Measurements from ENCODE around the gene LCP2.
"Not testable (repeated sequence)": the region's sequence is repeated elsewhere in the genome, so short reads cannot be mapped to it uniquely, and the experiment has no call there.

The LCP2 gene

GRCh38 chr5:170262061-170263045 lies 35.2 kb downstream of the LCP2 start:
- Histone ChIP-seq H3K9ac (ENCODE audit: low read length) (no peak overlapping the region), H3K27me3 (ENCODE audit: control insufficient read depth, insufficient read depth, low read length) (no peaks in the 10 kb centered on the region), H3K36me3 (ENCODE audit: control insufficient read depth, insufficient read depth, low read length) (no peaks in the 10 kb centered on the region), H3K4me1 (ENCODE audit: control insufficient read depth, insufficient read depth, low read length) (no peaks in the 10 kb centered on the region), H3K27ac (ENCODE audit: low read depth, low read length) (no peak overlapping the region), H3K4me3 (ENCODE audit: low read length) (no peak overlapping the region)

GRCh38 chr5:170261528-170262043 lies 36.0 kb downstream of the LCP2 start:
- no peak overlapping the region for H3K27ac ChIP-seq (ENCODE audit: low read depth, low read length)

GRCh38 chr5:170257370-170257769 lies 40.2 kb downstream of the LCP2 start:
- no peaks in the 10 kb centered on the region for H3K36me3 ChIP-seq (ENCODE audit: control insufficient read depth, insufficient read depth, low read length)

More at GRCh38 chr5:170261528-170262043, 36.0 kb downstream of the LCP2 start:
- Histone ChIP-seq H3K9ac (ENCODE audit: low read length) (no peak overlapping the region), H3K27me3 (ENCODE audit: control insufficient read depth, insufficient read depth, low read length) (no peaks in the 10 kb centered on the region), H3K4me1 (ENCODE audit: control insufficient read depth, insufficient read depth, low read length) (no peaks in the 10 kb centered on the region), H3K4me3 (ENCODE audit: low read length) (no peak overlapping the region), H3K36me3 (ENCODE audit: control insufficient read depth, insufficient read depth, low read length) (no peaks in the 10 kb centered on the region)

DNA sequence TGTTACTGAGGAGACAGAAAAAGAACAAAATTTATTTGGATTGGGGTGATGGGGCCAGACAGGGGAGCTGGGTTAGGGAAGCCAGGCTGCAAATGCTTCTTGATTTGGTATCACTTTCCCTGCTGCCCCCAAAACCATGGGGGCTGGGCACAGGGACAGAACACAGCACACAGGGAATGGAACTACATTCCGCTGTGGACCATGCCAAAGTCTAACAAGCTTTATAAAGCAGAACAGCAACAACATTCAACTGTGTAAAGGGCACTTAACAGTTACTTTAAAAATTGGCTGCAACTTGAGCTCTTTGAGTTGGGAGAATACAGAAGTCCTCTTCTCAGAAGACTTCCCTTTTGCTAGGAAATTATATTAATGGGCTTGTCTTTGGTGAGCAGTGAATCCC lies 41.0 kb downstream of the LCP2 start:
- Histone ChIP-seq H3K36me3 (ENCODE audit: control insufficient read depth, insufficient read depth, low read length) (no peaks in the 10 kb centered on the region), H3K27me3 (ENCODE audit: control insufficient read depth, insufficient read depth, low read length) (no peaks in the 10 kb centered on the region), H3K4me1 (ENCODE audit: control insufficient read depth, insufficient read depth, low read length) (no peaks in the 10 kb centered on the region), H3K27ac (ENCODE audit: low read depth, low read length) (no peak overlapping the region), H3K9ac (ENCODE audit: low read length) (no peak overlapping the region), H3K4me3 (ENCODE audit: low read length) (no peak overlapping the region)

More at GRCh38 chr5:170257370-170257769, 40.2 kb downstream of the LCP2 start:
- no peak overlapping the region for H3K9ac ChIP-seq (ENCODE audit: low read length)
- no peak overlapping the region for H3K27ac ChIP-seq (ENCODE audit: low read depth, low read length)
- no peaks in the 10 kb centered on the region for H3K4me1 ChIP-seq (ENCODE audit: control insufficient read depth, insufficient read depth, low read length)
- no peak overlapping the region for H3K4me3 ChIP-seq (ENCODE audit: low read length)
- H3K27me3 ChIP-seq (ENCODE audit: control insufficient read depth, insufficient read depth, low read length), result no peaks in the 10 kb centered on the region

GRCh38 chr5:170254056-170254455 lies 43.5 kb downstream of the LCP2 start:
- no peaks in the 10 kb centered on the region for H3K4me1 ChIP-seq (ENCODE audit: control insufficient read depth, insufficient read depth, low read length)
- no peaks in the 10 kb centered on the region for H3K27me3 ChIP-seq (ENCODE audit: control insufficient read depth, insufficient read depth, low read length)
- no peak overlapping the region for H3K4me3 ChIP-seq (ENCODE audit: low read length)
- no peaks in the 10 kb centered on the region for H3K36me3 ChIP-seq (ENCODE audit: control insufficient read depth, insufficient read depth, low read length)
- no peak overlapping the region for H3K9ac ChIP-seq (ENCODE audit: low read length)
- H3K27ac ChIP-seq (ENCODE audit: low read depth, low read length), result no peak overlapping the region

DNA sequence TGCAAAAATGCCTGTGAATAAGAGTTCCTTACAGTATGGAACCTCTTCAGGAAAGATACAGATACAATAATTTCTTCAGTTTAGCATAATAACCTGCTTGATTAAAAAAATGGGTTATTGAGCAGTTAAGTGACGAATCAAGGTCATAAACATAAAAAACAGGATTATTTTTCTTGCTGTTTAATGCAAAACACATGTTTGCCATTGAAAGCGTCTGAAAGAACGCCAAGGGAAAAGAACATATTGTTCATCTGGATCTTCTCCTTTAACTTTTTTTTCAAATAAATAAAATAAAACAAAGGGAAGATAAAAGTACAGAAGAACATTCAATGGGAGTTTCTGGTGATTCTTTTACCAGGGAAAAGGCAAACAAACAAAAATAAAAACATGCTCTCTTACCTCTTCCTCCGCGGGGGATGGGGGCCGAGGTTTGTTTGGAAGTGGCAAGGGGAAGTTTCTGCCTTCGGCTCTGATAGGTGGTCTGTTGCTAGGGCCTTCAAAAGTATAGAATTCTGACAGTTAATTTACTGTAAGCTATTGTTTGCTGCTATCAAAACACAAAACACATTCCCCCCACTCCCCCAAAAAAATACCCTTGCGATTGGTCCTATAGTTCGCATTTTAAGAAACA lies 44.7 kb downstream of the LCP2 start:
- H3K27me3 ChIP-seq (ENCODE audit: control insufficient read depth, insufficient read depth, low read length), result no peaks in the 10 kb centered on the region
- no peak overlapping the region for H3K27ac ChIP-seq (ENCODE audit: low read depth, low read length)
- no peaks in the 10 kb centered on the region for H3K36me3 ChIP-seq (ENCODE audit: control insufficient read depth, insufficient read depth, low read length)
- H3K4me1 ChIP-seq (ENCODE audit: control insufficient read depth, insufficient read depth, low read length), result no peaks in the 10 kb centered on the region
- no peak overlapping the region for H3K4me3 ChIP-seq (ENCODE audit: low read length)
- H3K9ac ChIP-seq (ENCODE audit: low read length), result no peak overlapping the region

- Histone ChIP-seq H3K27me3 (ENCODE audit: control insufficient read depth, insufficient read depth, low read length) (no peaks in the 10 kb centered on the region), H3K4me1 (ENCODE audit: control insufficient read depth, insufficient read depth, low read length) (no peaks in the 10 kb centered on the region), H3K9ac (ENCODE audit: low read length) (no peak overlapping the region), H3K4me3 (ENCODE audit: low read length) (no peak overlapping the region), H3K36me3 (ENCODE audit: control insufficient read depth, insufficient read depth, low read length) (no peaks in the 10 kb centered on the region), H3K27ac (ENCODE audit: low read depth, low read length) (no peak overlapping the region)
Observed at GRCh38 chr5:170252109-170252508, 45.5 kb downstream of the LCP2 start.

GRCh38 chr5:170251462-170251861 lies 46.1 kb downstream of the LCP2 start:
- H3K36me3 ChIP-seq (ENCODE audit: control insufficient read depth, insufficient read depth, low read length), result no peaks in the 10 kb centered on the region
- H3K4me3 ChIP-seq (ENCODE audit: low read length), result no peak overlapping the region
- no peaks in the 10 kb centered on the region for H3K4me1 ChIP-seq (ENCODE audit: control insufficient read depth, insufficient read depth, low read length)
- no peak overlapping the region for H3K9ac ChIP-seq (ENCODE audit: low read length)
- H3K27ac ChIP-seq (ENCODE audit: low read depth, low read length), result no peak overlapping the region
- no peaks in the 10 kb centered on the region for H3K27me3 ChIP-seq (ENCODE audit: control insufficient read depth, insufficient read depth, low read length)

DNA sequence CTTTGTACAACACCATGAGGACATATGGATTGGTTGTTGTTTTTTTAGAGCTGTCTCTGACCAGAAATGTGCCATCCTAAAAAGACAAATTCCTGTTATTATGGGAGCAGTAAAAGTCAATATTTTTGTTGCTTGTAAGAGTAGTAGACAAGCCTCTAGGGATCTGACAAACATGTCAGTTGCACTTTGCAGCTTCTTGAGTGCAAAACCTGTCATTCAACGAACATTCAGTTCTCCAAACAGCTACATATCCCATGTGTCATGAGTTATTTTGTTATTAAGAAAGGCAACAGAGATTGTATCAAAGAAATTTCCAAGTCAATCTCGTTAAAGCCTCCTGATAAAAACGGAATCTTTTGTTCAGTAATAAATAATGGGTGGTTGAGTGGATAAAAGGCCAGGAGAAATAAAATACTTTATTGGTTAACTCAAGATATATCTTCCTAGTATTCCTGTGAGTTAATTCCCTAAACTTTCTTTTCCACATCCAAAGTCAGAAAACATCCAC lies 46.7 kb downstream of the LCP2 start:
- Histone ChIP-seq H3K27ac (ENCODE audit: low read depth, low read length) (no peak overlapping the region), H3K9ac (ENCODE audit: low read length) (no peak overlapping the region), H3K27me3 (ENCODE audit: control insufficient read depth, insufficient read depth, low read length) (no peaks in the 10 kb centered on the region), H3K36me3 (ENCODE audit: control insufficient read depth, insufficient read depth, low read length) (no peaks in the 10 kb centered on the region), H3K4me3 (ENCODE audit: low read length) (no peak overlapping the region), H3K4me1 (ENCODE audit: control insufficient read depth, insufficient read depth, low read length) (no peaks in the 10 kb centered on the region)

- H3K27me3 ChIP-seq (ENCODE audit: control insufficient read depth, insufficient read depth, low read length), result no peaks in the 10 kb centered on the region
- no peak overlapping the region for H3K27ac ChIP-seq (ENCODE audit: low read depth, low read length)
- no peaks in the 10 kb centered on the region for H3K36me3 ChIP-seq (ENCODE audit: control insufficient read depth, insufficient read depth, low read length)
- H3K9ac ChIP-seq (ENCODE audit: low read length), result no peak overlapping the region
- H3K4me3 ChIP-seq (ENCODE audit: low read length), result no peak overlapping the region
- no peaks in the 10 kb centered on the region for H3K4me1 ChIP-seq (ENCODE audit: control insufficient read depth, insufficient read depth, low read length)
Observed at GRCh38 chr5:170249355-170249754, 48.2 kb downstream of the LCP2 start.

- not testable (repeated sequence) for H3K36me3 ChIP-seq (ENCODE audit: control insufficient read depth, insufficient read depth, low read length); H3K27ac ChIP-seq (ENCODE audit: low read depth, low read length); H3K9ac ChIP-seq (ENCODE audit: low read length); H3K4me1 ChIP-seq (ENCODE audit: control insufficient read depth, insufficient read depth, low read length); H3K4me3 ChIP-seq (ENCODE audit: low read length); H3K27me3 ChIP-seq (ENCODE audit: control insufficient read depth, insufficient read depth, low read length)
Observed at GRCh38 chr5:170248931-170249227, 48.7 kb downstream of the LCP2 start.

DNA sequence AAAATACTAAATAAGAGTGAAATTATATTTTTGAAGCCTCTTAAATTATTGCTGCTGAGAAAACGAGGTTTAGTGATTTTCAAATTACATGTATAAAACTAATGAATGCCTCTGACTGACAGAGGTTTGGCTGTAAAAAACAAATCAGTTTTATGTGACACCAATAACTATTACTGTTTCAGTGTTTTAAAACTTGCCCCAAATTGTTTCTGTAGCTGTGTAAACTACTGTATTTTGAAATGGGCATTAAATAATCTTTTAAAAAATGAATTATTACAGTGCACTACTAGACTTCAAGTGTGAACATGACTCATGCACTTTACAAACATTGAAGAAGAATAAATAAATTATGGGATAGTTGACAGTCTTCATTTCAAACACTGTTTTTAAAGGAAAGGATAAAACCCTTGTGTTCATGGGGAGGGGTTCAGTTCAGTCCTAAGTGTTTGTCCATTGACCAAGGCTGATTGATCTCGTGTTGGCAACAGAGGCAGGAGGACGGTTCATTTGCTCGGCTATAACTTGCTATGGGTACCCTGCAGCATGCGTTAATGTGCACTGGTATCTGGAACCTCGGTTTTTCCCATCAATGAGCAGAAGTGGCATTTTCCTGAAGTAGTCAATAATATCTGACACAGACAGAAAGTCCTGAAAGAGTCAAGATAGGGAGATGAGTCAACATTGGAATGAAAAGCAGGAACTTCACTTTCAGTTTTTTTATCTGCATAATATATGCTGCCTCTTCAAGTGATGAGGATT lies 49.2 kb downstream of the LCP2 start:
- no peaks in the 10 kb centered on the region for H3K4me1 ChIP-seq (ENCODE audit: control insufficient read depth, insufficient read depth, low read length)
- H3K36me3 ChIP-seq (ENCODE audit: control insufficient read depth, insufficient read depth, low read length), result no peaks in the 10 kb centered on the region
- no peaks in the 10 kb centered on the region for H3K27me3 ChIP-seq (ENCODE audit: control insufficient read depth, insufficient read depth, low read length)
- H3K27ac ChIP-seq (ENCODE audit: low read depth, low read length), result no peak overlapping the region
- H3K9ac ChIP-seq (ENCODE audit: low read length), result no peak overlapping the region
- H3K4me3 ChIP-seq (ENCODE audit: low read length), result no peak overlapping the region
